Gastroesophageal sphincter (tissue), 4 donors: ENCODE results near the gene IKZF1. TPM values are rescaled to one million over a fixed set of nuclear protein-coding genes. Genes with fewer than 3 reads are reported as not detected.

Experiments used
- ATAC-seq: fragments of 150-250 bp; one replicate; pipeline ENCODE4 v1.9.1; 2016; ENCODE audit warnings: mild to moderate bottlenecking, moderate library complexity
- H3K27ac ChIP-seq, 4 donors: fragments of 200-600 bp; sonication (generic) in 3 of 4; 1 replicate in 3 of 4; 2 replicates in 1 of 4; pipeline ENCODE4 v1.5.1; 2016 to 2019
- H3K27me3 ChIP-seq: fragments of 200-600 bp; sonication (generic); one replicate; pipeline ENCODE4 v1.5.1; 2019
- H3K36me3 ChIP-seq, 2 donors: fragments of 200-600 bp; sonication (generic); one replicate each; pipeline ENCODE4 v1.5.1; 2019; ENCODE audit warnings: control low read depth in 1 of 2
- H3K4me1 ChIP-seq, 3 donors: fragments of 200-600 bp; sonication (generic); 1 replicate in 2 of 3; 2 replicates in 1 of 3; pipeline ENCODE4 v1.5.1; 2016 to 2019; ENCODE audit warnings: control low read depth in 2 of 3
- H3K4me3 ChIP-seq, 2 donors: fragments of 200-600 bp; sonication (generic); one replicate each; pipeline ENCODE4 v1.5.1; 2019; ENCODE audit warnings: mild to moderate bottlenecking in 1 of 2, moderate library complexity in 1 of 2
- H3K9me3 ChIP-seq, 3 donors: fragments of 200-600 bp; sonication (generic); one replicate each; pipeline ENCODE4 v1.5.1; 2017 to 2019; ENCODE audit warnings: control low read depth in 2 of 3
- CTCF ChIP-seq, 4 experiments: fragments of 200-600 bp in 2 of 4; fragments of 450-650 bp in 2 of 4; sonication (generic) in 1 of 4; IDR thresholded peaks; one replicate each; pipeline ENCODE4 v1.5.1; 2017 to 2019; ENCODE audit warnings: antibody characterized with exemption in 4 of 4, mild to moderate bottlenecking in 2 of 4, moderate library complexity in 2 of 4
- EP300 ChIP-seq: sonication (generic); formaldehyde crosslinking; IDR thresholded peaks from one replicate; pipeline ENCODE4 v1.6.1; 2017; ENCODE audit warnings: antibody characterized with exemption, mild to moderate bottlenecking
- POLR2A ChIP-seq, 2 donors: fragments of 450-650 bp; IDR thresholded peaks; one replicate each; pipeline ENCODE4 v1.6.1; 2017; ENCODE audit warnings: antibody characterized with exemption in 2 of 2, mild to moderate bottlenecking in 2 of 2, moderate library complexity in 1 of 2
- POLR2AphosphoS5 ChIP-seq: sonication (generic); formaldehyde crosslinking; IDR thresholded peaks from one replicate; pipeline ENCODE4 v1.6.1; 2017; ENCODE audit warnings: antibody characterized with exemption
- WGBS, 2 donors: methylation state at CpG; one replicate each; pipeline ENCODE4 v1.1.5; 2018; ENCODE audit warnings: low coverage in 1 of 2; 5-methylcytosine and 5-hydroxymethylcytosine counted together
- total RNA-seq, 4 donors: library from RNA; depleted of rRNA; stranded (reverse); fragments of >200 nt; gene quantifications; one replicate each; pipeline ENCODE4 v1.1.0, GENCODE V29; 2016

Gene IKZF1
- total RNA-seq, 4 donors from 2014 or later = 2.5 to 14.1 (median 5.9) TPM

DNA sequence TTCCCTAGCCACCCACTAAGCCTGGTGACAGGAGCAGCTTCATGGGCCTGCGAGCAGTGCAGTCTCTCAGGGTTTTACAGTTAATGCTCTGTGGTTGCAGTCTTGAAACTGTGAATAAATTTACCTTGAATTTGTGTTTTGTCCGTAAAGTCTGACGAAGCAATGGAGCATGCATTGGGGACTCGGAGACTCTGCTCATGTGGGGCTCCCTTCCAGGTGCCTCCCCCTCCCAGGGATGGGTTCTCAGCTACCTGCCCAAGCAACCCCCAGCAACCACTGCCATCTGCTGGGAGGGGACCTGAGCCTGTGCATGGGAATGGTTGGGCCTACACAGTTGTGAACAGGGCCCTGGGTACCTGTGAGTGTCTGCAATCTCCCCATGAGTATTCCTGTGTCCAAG is 36.3 kb upstream of the IKZF1 start:
- Histone ChIP-seq H3K4me3 (no peak overlapping the region), H3K9me3 (no peaks in the 10 kb centered on the region), H3K36me3 (no peaks in the 10 kb centered on the region), H3K27me3 (peaks cover 4% of the 10 kb centered on the region), H3K27ac (no peak overlapping the region), H3K4me1 (no peaks in the 10 kb centered on the region)
- 43 to 96% methylated on average over 1 to 3 of the region's 4 CpGs for WGBS, 2 donors
- TF ChIP-seq POLR2A (IDR thresholded peaks at IDR 0.05) (no peak), POLR2AphosphoS5 (no peak), CTCF (IDR thresholded peaks at IDR 0.05) (no peak), EP300 (no peak)
- no peak for ATAC-seq

DNA sequence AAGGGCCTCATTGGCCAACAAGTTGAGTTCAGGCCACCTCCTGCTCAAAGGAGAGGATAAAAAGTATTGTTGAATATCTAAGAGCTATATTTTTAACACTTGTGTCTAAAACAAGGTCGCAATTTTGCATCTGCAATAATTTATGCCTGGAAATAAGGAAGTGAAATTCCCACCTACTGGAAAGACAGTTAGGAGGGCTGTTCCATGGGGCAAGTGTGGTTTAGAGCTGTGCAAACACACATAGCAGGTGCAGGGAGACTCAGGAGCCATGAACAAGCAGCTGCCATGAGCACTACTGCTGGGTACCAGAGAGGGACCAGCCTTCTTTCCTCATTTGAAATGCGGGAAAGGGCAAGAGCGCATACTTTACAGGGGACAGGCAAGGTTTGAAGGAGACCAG is 35.5 kb upstream of the IKZF1 start:
- TF ChIP-seq POLR2A (IDR thresholded peaks at IDR 0.05) (no peak), EP300 (no peak), CTCF (IDR thresholded peaks at IDR 0.05) (no peak), POLR2AphosphoS5 (no peak)
- no peak overlapping the region for H3K27ac ChIP-seq
- no peaks in the 10 kb centered on the region for H3K4me1 ChIP-seq
- peaks cover 4% of the 10 kb centered on the region for H3K27me3 ChIP-seq
- no peaks in the 10 kb centered on the region for H3K36me3 ChIP-seq
- no peak for ATAC-seq
- H3K4me3 ChIP-seq = no peak overlapping the region
- WGBS, 2 donors = 50 to 73% methylated on average over 2 to 3 of the region's 3 CpGs
- H3K9me3 ChIP-seq = no peaks in the 10 kb centered on the region

- Histone ChIP-seq H3K27ac (no peak overlapping the region), H3K9me3 (no peaks in the 10 kb centered on the region), H3K4me1 (no peaks in the 10 kb centered on the region), H3K36me3 (no peaks in the 10 kb centered on the region), H3K4me3 (no peak overlapping the region), H3K27me3 (peaks cover 4% of the 10 kb centered on the region)
- 59 to 67% methylated on average over 3 of the region's 5 CpGs for WGBS, 2 donors
- no peak for ATAC-seq
- no peak for TF ChIP-seq EP300
- no peak for TF ChIP-seq POLR2AphosphoS5
Measured at GRCh38 chr7:50270531-50271018, 33.9 kb upstream of the IKZF1 start.

- ATAC-seq = no peak
Measured at GRCh38 chr7:50272808-50273207, 31.7 kb upstream of the IKZF1 start.

GRCh38 chr7:50273301-50273700 is 31.2 kb upstream of the IKZF1 start:
- Histone ChIP-seq H3K27me3 (peaks cover 4% of the 10 kb centered on the region), H3K9me3 (no peaks in the 10 kb centered on the region), H3K4me3 (no peak overlapping the region), H3K36me3 (no peaks in the 10 kb centered on the region), H3K27ac (no peak overlapping the region), H3K4me1 (no peaks in the 10 kb centered on the region)
- TF ChIP-seq POLR2AphosphoS5 = no peak
- TF ChIP-seq CTCF (IDR thresholded peaks at IDR 0.05) = no peak
- TF ChIP-seq EP300 = no peak
- no peak for TF ChIP-seq POLR2A (IDR thresholded peaks at IDR 0.05)
- ATAC-seq = no peak
- 33% methylated on average over 1 of the region's 1 CpG; no CpG with 5 or more reads in 1 of the 2 donors for WGBS, 2 donors

More at GRCh38 chr7:50272808-50273207, 31.7 kb upstream of the IKZF1 start:
- Histone ChIP-seq H3K4me3 (no peak overlapping the region), H3K4me1 (no peaks in the 10 kb centered on the region), H3K27ac (no peak overlapping the region), H3K36me3 (no peaks in the 10 kb centered on the region), H3K9me3 (no peaks in the 10 kb centered on the region), H3K27me3 (peaks cover 4% of the 10 kb centered on the region)
- TF ChIP-seq POLR2AphosphoS5 = no peak
- no peak for TF ChIP-seq EP300
- TF ChIP-seq POLR2A (IDR thresholded peaks at IDR 0.05) = no peak
- no peak for TF ChIP-seq CTCF (IDR thresholded peaks at IDR 0.05)
- 67 to 86% methylated on average over 1 to 3 of the region's 3 CpGs for WGBS, 2 donors
